B cell (primary cell): ENCODE results near the gene HTRA3. TPM values are rescaled to one million over a fixed set of nuclear protein-coding genes. Genes with fewer than 3 reads are reported as not detected.

Source experiments
- ATAC-seq: fragments of 200-7000 bp; cut with Tn5 transposase; one replicate; pipeline ENCODE4 v1.10.0; 2021; ENCODE audit warnings: low read depth, mild to moderate bottlenecking, moderate number of reproducible peaks, moderate library complexity
- CTCF ChIA-PET: fragments of 350-600 bp; sonication (Branson Sonifier 250); formaldehyde crosslinking; loops from one replicate; lab custom pipeline; 2021; ENCODE audit warnings: antibody characterized with exemption, inconsistent platforms; lab: Charles Lee
- POLR2A ChIA-PET: fragments of 350-600 bp; sonication (Branson Sonifier 250); formaldehyde crosslinking; loops from one replicate; lab custom pipeline; 2021; ENCODE audit warnings: antibody characterized with exemption; lab: Charles Lee
- DNase-seq: peaks from one replicate; pipeline ENCODE4 v3.0.0; 2013
- H2AFZ ChIP-seq: 2 replicates; pipeline ENCODE4 v1.6.1; 2012; ENCODE audit warnings: mild to moderate bottlenecking, low read depth, low read length; ENCODE audit not compliant: insufficient read depth, poor library complexity, severe bottlenecking
- H3K27ac ChIP-seq, 2 donors: 1 replicate in 1 of 2; 2 replicates in 1 of 2; pipeline ENCODE4 v1.5.1; 2012 to 2013; ENCODE audit warnings: low read length in 2 of 2, mild to moderate bottlenecking in 2 of 2, moderate library complexity in 1 of 2
- H3K27me3 ChIP-seq, 4 experiments: fragments of 200-600 bp in 1 of 4; sonication (generic) in 1 of 4; replicated peaks in 1 of 4; 1 replicate in 2 of 4; 2 replicates in 2 of 4; pipeline versions ENCODE4 v1.6.1 to v1.7.0; 2013 to 2016; ENCODE audit warnings: low read length in 3 of 4, mild to moderate bottlenecking in 2 of 4, mixed read lengths in 1 of 4, moderate library complexity in 1 of 4; ENCODE audit not compliant: insufficient read depth in 4 of 4, control insufficient read depth in 3 of 4; ENCODE audit errors: control extremely low read depth in 1 of 4
- H3K36me3 ChIP-seq, 2 experiments: replicated peaks in 1 of 2; 1 replicate in 1 of 2; 2 replicates in 1 of 2; pipeline versions ENCODE4 v1.6.1 to v1.7.1; 2013; ENCODE audit warnings: low read length in 1 of 2; ENCODE audit not compliant: insufficient read depth in 2 of 2, control insufficient read depth in 1 of 2; ENCODE audit errors: control extremely low read depth in 1 of 2, extremely low read depth in 1 of 2
- H3K4me1 ChIP-seq, 2 donors: fragments of 200-600 bp in 1 of 2; sonication (generic) in 1 of 2; 1 replicate in 1 of 2; 2 replicates in 1 of 2; pipeline versions ENCODE4 v1.5.1 to v1.6.1; 2013 to 2017; ENCODE audit warnings: low read length in 2 of 2; ENCODE audit not compliant: control insufficient read depth in 2 of 2, insufficient read depth in 2 of 2
- H3K4me2 ChIP-seq: replicated peaks from 2 replicates; pipeline ENCODE3; 2012; ENCODE audit warnings: mild to moderate bottlenecking, low read depth, low read length; ENCODE audit not compliant: poor library complexity, severe bottlenecking
- H3K4me3 ChIP-seq, 5 experiments: fragments of 200-600 bp in 1 of 5; sonication (generic) in 1 of 5; 1 replicate in 3 of 5; 2 replicates in 2 of 5; pipeline versions ENCODE4 v1.5.1 to v1.7.0; 2011 to 2016; ENCODE audit warnings: low read length in 4 of 5, mild to moderate bottlenecking in 4 of 5, low read depth in 2 of 5, control low read depth in 1 of 5, moderate library complexity in 1 of 5; ENCODE audit not compliant: insufficient read depth in 1 of 5; ENCODE audit errors: control extremely low read depth in 1 of 5, extremely low read depth in 1 of 5
- H3K79me2 ChIP-seq: fragments of 200-600 bp; sonication (generic); one replicate; pipeline ENCODE4 v1.6.0; 2016; ENCODE audit warnings: low read length; ENCODE audit not compliant: control insufficient read depth, insufficient read depth
- H3K9ac ChIP-seq: fragments of 200-600 bp; sonication (generic); 2 replicates; pipeline ENCODE4 v1.6.1; 2017; ENCODE audit warnings: mild to moderate bottlenecking, low read length, moderate library complexity
- H3K9me3 ChIP-seq, 3 donors: one replicate each; pipeline versions ENCODE4 v1.6.1 to v1.7.1; 2013; ENCODE audit warnings: low read length in 2 of 3; ENCODE audit not compliant: control insufficient read depth in 2 of 3, insufficient read depth in 1 of 3; ENCODE audit errors: control extremely low read depth in 1 of 3
- H4K20me1 ChIP-seq: 2 replicates; pipeline ENCODE4 v1.6.0; 2012; ENCODE audit warnings: mild to moderate bottlenecking, low read length; ENCODE audit not compliant: insufficient read depth, control insufficient read depth, poor library complexity, severe bottlenecking
- H3K27ac Mint-ChIP-seq: one replicate; pipeline ENCODE4 v1.8.0; 2021; ENCODE audit warnings: mixed read lengths
- H3K27me3 Mint-ChIP-seq: one replicate; pipeline ENCODE4 v1.8.0; 2021; ENCODE audit warnings: mixed read lengths
- H3K4me1 Mint-ChIP-seq: one replicate; pipeline ENCODE4 v1.8.0; 2021; ENCODE audit warnings: mixed read lengths
- H3K4me3 Mint-ChIP-seq: one replicate; pipeline ENCODE4 v1.8.0; 2021; ENCODE audit warnings: mixed read lengths
- H3K9me3 Mint-ChIP-seq: one replicate; pipeline ENCODE4 v1.8.0; 2022; ENCODE audit warnings: mixed read lengths; ENCODE audit not compliant: insufficient read depth
- CTCF ChIP-seq: fragments of 200-600 bp; IDR thresholded peaks from one replicate; pipeline ENCODE4 v1.8.0; 2022; ENCODE audit warnings: antibody characterized with exemption, mild to moderate bottlenecking
- EZH2 ChIP-seq: IDR thresholded peaks from 2 replicates; pipeline ENCODE4 v1.6.1; 2012; ENCODE audit warnings: borderline replicate concordance, low read depth, mild to moderate bottlenecking, moderate library complexity, low read length; ENCODE audit not compliant: insufficient read depth, poor library complexity, severe bottlenecking
- WGBS: methylation state at CpG from one replicate; pipeline ENCODE4 v1.1.5; 2013; ENCODE audit warnings: missing lambda C conversion rate; ENCODE audit not compliant: insufficient coverage; 5-methylcytosine and 5-hydroxymethylcytosine counted together
- intact Hi-C: fragments of 100-400 bp; cut with micrococcal nuclease; formaldehyde crosslinking; loops from one replicate; pipeline ENCODE4 v1.10.0; 2022
- polyA plus RNA-seq: library from polyadenylated mRNA; depleted of rRNA; stranded (reverse); fragments of >200 nt; gene quantifications from 2 replicates; pipeline ENCODE4 v1.2.3, GENCODE V29; 2012
- total RNA-seq, 2 donors: library from RNA; stranded (reverse); fragments of 120-200 nt in 1 of 2; gene quantifications; 1 replicate in 1 of 2; 2 replicates in 1 of 2; pipeline versions ENCODE4 v1.2.3 to v1.2.4, GENCODE V29; 2013 to 2022

HTRA3 gene
- total and polyA plus RNA-seq, 2 donors (not counting 1 experiment from before 2014, with no cell fraction given), result not detected

DNA sequence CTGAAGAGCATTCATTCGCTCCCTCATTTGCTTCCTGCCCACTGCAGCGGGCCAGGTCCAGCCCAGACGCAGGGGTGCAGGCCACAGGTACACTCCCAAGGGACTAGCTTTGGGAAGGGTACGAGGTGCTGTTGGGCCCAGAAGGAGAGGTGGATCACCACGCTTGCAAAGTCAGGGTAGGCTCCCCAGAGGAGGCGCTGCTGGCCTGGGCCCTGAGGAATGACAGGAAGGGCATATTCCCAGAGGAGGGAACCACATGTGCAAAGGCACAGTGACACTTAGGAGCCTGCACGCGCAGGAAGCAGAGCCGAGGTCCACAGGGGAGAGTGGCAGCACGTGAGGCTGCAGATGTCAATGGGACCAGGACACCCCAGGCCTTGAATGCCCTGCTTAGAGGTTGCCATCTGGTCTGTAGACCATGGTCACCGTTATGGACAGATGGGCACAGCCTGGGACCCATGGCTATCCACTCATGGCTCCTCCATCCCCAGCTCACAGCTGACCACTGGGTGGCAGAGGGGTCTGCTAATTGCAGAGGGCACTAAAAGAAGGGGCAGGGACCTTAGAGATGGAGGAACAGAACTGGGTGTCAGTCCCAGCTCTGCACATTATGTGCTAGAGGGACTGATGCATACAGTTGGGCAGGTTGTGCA lies 7.9 kb downstream of the HTRA3 start:
- Histone ChIP-seq H3K27me3 (no peaks in the 10 kb centered on the region), H3K9me3 (no peaks in the 10 kb centered on the region), H3K4me3 (no peak overlapping the region), H3K4me2 (no peak overlapping the region), H3K9ac (no peak overlapping the region), H3K4me1 (no peaks in the 10 kb centered on the region), H3K79me2 (no peaks in the 10 kb centered on the region), H2AFZ (no peak overlapping the region), H3K36me3 (no peaks in the 10 kb centered on the region), H3K27ac (no peak overlapping the region), H4K20me1 (no peaks in the 10 kb centered on the region)
- no peaks in the 10 kb centered on the region for H3K9me3 Mint-ChIP-seq
- ChIA-PET POLR2A (no interaction called here), CTCF (no interaction called here)
- H3K27me3 Mint-ChIP-seq, result peaks cover 5% of the 10 kb centered on the region
- ATAC-seq (no peak), DNase-seq (no peak)
- no peak overlapping the region for H3K4me3 Mint-ChIP-seq
- TF ChIP-seq CTCF (no peak), EZH2 (no peak)
- H3K4me1 Mint-ChIP-seq, result no peaks in the 10 kb centered on the region
- H3K27ac Mint-ChIP-seq, result no peak overlapping the region
- 89% methylated on average over 6 of the region's 11 CpGs for WGBS
- intact Hi-C loops, result no loop called here

- ATAC-seq (no peak), DNase-seq (no peak)
- no peak overlapping the region for H3K27ac Mint-ChIP-seq
- Histone ChIP-seq H3K27me3 (no peaks in the 10 kb centered on the region), H3K4me2 (no peak overlapping the region), H3K4me1 (no peaks in the 10 kb centered on the region), H3K4me3 (no peak overlapping the region), H4K20me1 (no peaks in the 10 kb centered on the region), H2AFZ (no peak overlapping the region), H3K9ac (no peak overlapping the region), H3K79me2 (no peaks in the 10 kb centered on the region), H3K36me3 (no peaks in the 10 kb centered on the region), H3K27ac (no peak overlapping the region), H3K9me3 (no peaks in the 10 kb centered on the region)
- peaks cover 4% of the 10 kb centered on the region for H3K27me3 Mint-ChIP-seq
- H3K4me1 Mint-ChIP-seq, result no peaks in the 10 kb centered on the region
- intact Hi-C loops, result no loop called here
- H3K4me3 Mint-ChIP-seq, result no peak overlapping the region
- POLR2A ChIA-PET, result no interaction called here
- TF ChIP-seq CTCF (no peak), EZH2 (no peak)
- H3K9me3 Mint-ChIP-seq, result no peaks in the 10 kb centered on the region
- 71% methylated on average over 6 of the region's 6 CpGs for WGBS
- CTCF ChIA-PET, result no interaction called here
Measured at GRCh38 chr4:8278009-8278395, 8.4 kb downstream of the HTRA3 start.
